Naive thymus-derived CD4-positive, alpha-beta T cell (primary cell): ENCODE measurements around the gene FARP1. TPM values are rescaled to one million over a fixed set of nuclear protein-coding genes. Genes with fewer than 3 reads are reported as not detected.

ENCODE experiments used
- ATAC-seq: fragments of 150-1000 bp; cut with Tn5 transposase; 2 replicates; pipeline ENCODE4 v1.10.0; 2021; ENCODE audit warnings: mild to moderate bottlenecking, moderate library complexity
- CTCF ChIA-PET: fragments of 350-600 bp; sonication (Branson Sonifier 250); formaldehyde crosslinking; loops from one replicate; lab custom pipeline; 2021; ENCODE audit warnings: antibody characterized with exemption; lab: Charles Lee
- POLR2A ChIA-PET: fragments of 350-600 bp; sonication (Branson Sonifier 250); formaldehyde crosslinking; loops from one replicate; lab custom pipeline; 2021; ENCODE audit warnings: antibody characterized with exemption, inconsistent platforms; lab: Charles Lee
- DNase-seq, 9 donors: peaks; one replicate each; pipeline versions ENCODE4 v3.0.0 to v3.0.0-alpha.2; 2020 to 2022; ENCODE audit warnings: mixed read lengths in 1 of 9
- H3K27ac ChIP-seq: one replicate; pipeline ENCODE4 v1.7.0; 2013; ENCODE audit warnings: mild to moderate bottlenecking, low read depth, low read length, moderate library complexity
- H3K27me3 ChIP-seq, 2 donors: one replicate each; pipeline ENCODE4 v1.7.0; 2013; ENCODE audit warnings: low read length in 2 of 2, mild to moderate bottlenecking in 2 of 2, moderate library complexity in 2 of 2; ENCODE audit not compliant: control insufficient read depth in 2 of 2, insufficient read depth in 2 of 2
- H3K36me3 ChIP-seq, 3 experiments: 1 replicate in 2 of 3; 2 replicates in 1 of 3; pipeline ENCODE4 v1.7.0; 2013; ENCODE audit warnings: low read length in 3 of 3, mild to moderate bottlenecking in 3 of 3, moderate library complexity in 1 of 3; ENCODE audit not compliant: insufficient read depth in 3 of 3, control insufficient read depth in 2 of 3
- H3K4me1 ChIP-seq, 2 donors: one replicate each; pipeline ENCODE4 v1.7.0; 2013; ENCODE audit warnings: low read length in 2 of 2, mild to moderate bottlenecking in 2 of 2, moderate library complexity in 1 of 2; ENCODE audit not compliant: control insufficient read depth in 2 of 2, insufficient read depth in 2 of 2
- H3K4me3 ChIP-seq: 2 replicates; pipeline ENCODE4 v1.7.0; 2013; ENCODE audit warnings: mild to moderate bottlenecking, low read length
- H3K9me3 ChIP-seq, 3 experiments: 1 replicate in 2 of 3; 2 replicates in 1 of 3; pipeline ENCODE4 v1.7.0; 2013; ENCODE audit warnings: low read length in 3 of 3; ENCODE audit not compliant: control insufficient read depth in 2 of 3
- H3K27ac Mint-ChIP-seq, 9 donors: one replicate each; pipeline ENCODE4 v1.8.0; 2020 to 2022; ENCODE audit warnings: mixed read lengths in 9 of 9, mild to moderate bottlenecking in 8 of 9, moderate library complexity in 5 of 9, inconsistent platforms in 2 of 9
- H3K27me3 Mint-ChIP-seq, 5 donors: one replicate each; pipeline ENCODE4 v1.8.0; 2021 to 2022; ENCODE audit warnings: mixed read lengths in 5 of 5, mild to moderate bottlenecking in 1 of 5
- H3K36me3 Mint-ChIP-seq, 5 donors: one replicate each; pipeline ENCODE4 v1.8.0; 2020 to 2022; ENCODE audit warnings: mixed read lengths in 5 of 5, mild to moderate bottlenecking in 3 of 5, inconsistent platforms in 1 of 5
- H3K4me1 Mint-ChIP-seq, 7 donors: one replicate each; pipeline ENCODE4 v1.8.0; 2020 to 2022; ENCODE audit warnings: mixed read lengths in 7 of 7, mild to moderate bottlenecking in 3 of 7, inconsistent platforms in 1 of 7
- H3K4me3 Mint-ChIP-seq, 10 donors: one replicate each; pipeline ENCODE4 v1.8.0; 2020 to 2022; ENCODE audit warnings: mild to moderate bottlenecking in 10 of 10, mixed read lengths in 10 of 10, moderate library complexity in 6 of 10, inconsistent platforms in 2 of 10
- H3K9me3 Mint-ChIP-seq, 11 donors: one replicate each; pipeline ENCODE4 v1.8.0; 2020 to 2022; ENCODE audit warnings: mixed read lengths in 11 of 11, mild to moderate bottlenecking in 4 of 11, inconsistent platforms in 1 of 11, moderate library complexity in 1 of 11
- intact Hi-C, 2 donors: fragments of 100-400 bp; cut with micrococcal nuclease; formaldehyde crosslinking; loops; one replicate each; pipeline ENCODE4 v1.15.1; 2023
- polyA plus RNA-seq, 2 donors: library from polyadenylated mRNA; unstranded; fragments of 300-500 nt; fragmentation: Illumina TruSeq; gene quantifications; one replicate each; pipeline ENCODE4 v1.2.3, GENCODE V29; 2021
- total RNA-seq, 6 experiments: library from RNA in 5 of 6; stranded (reverse) in 5 of 6; gene quantifications; 1 replicate in 5 of 6; 2 replicates in 1 of 6; pipeline ENCODE4 v1.2.3 and lab custom pipeline; 2021 to 2026

FARP1 gene
- total and polyA plus RNA-seq, 7 experiments from 2014 or later: 0.19 to 1.1 (median 0.60) TPM

DNA sequence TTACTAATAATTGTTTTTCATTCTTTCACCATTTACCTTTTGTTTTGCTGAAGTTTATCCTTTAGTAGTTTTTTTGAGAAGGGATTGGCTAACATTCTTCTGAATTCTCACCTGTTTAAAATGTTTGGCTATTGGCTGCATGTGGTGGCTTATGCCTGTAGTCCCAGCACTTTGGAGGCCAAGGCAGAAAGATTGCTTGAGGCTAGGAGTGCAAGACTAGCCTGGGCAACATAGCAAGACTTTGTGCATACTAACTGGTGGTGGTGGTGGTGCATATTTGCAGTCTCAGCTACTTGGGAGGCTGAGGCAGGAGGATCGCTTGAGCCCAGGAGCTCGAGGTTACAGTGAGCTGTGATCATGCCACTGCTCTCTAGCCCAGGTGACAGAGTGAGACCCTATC is 61.7 kb downstream of the FARP1 start:
- DNase-seq (no peak), ATAC-seq (no peak)
- Mint-ChIP-seq H3K27me3 (peaks cover 0 to 37% (median 20%) of the 10 kb centered on the region in 5 donors), H3K36me3 (peaks cover 0 to 4% (median 0%) of the 10 kb centered on the region in 5 donors), H3K9me3 (peaks cover 2 to 31% (median 13%) of the 10 kb centered on the region in 11 donors), H3K4me3 (no peak overlapping the region), H3K27ac (no peak overlapping the region), H3K4me1 (no peaks in the 10 kb centered on the region)
- ChIA-PET CTCF (interaction anchor here (0.7 kb wide), 1 partner anchor 274 kb away, joined by 5 read pairs; no protein-coding TSS in a partner anchor), POLR2A (no interaction called here)
- peaks cover 0 to 6% (median 0%) of the 10 kb centered on the region in 3 experiments for H3K9me3 ChIP-seq
- no peaks in the 10 kb centered on the region for H3K36me3 ChIP-seq
- H3K27me3 ChIP-seq: no peaks in the 10 kb centered on the region
- no peaks in the 10 kb centered on the region for H3K4me1 ChIP-seq
- H3K4me3 ChIP-seq: no peak overlapping the region
- intact Hi-C loops: no loop called here
- H3K27ac ChIP-seq: no peak overlapping the region

DNA sequence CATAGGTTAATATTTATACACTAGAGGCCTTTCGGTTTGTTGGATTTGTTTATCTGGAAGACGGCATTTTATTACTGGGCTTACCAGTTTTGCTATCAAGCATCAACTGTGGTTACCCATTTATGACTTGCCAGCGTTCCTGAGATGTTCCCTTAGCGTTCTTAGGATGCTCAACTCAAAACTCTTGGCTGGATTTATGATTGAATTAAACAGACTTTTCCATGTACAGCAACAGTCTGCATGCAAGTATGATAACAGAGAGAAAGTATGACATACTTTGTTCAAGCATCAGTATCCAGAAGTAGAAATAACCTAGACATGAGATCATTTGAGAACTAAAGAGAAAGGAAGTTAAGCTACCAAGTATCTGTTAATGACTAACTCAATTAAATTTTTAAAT is 64.1 kb downstream of the FARP1 start:
- POLR2A ChIA-PET: no interaction called here
- no peak overlapping the region for H3K4me3 ChIP-seq
- Mint-ChIP-seq H3K27ac (no peak overlapping the region), H3K4me3 (no peak overlapping the region), H3K4me1 (no peaks in the 10 kb centered on the region), H3K36me3 (peaks cover 0 to 4% (median 0%) of the 10 kb centered on the region in 5 donors), H3K27me3 (peaks cover 0 to 32% (median 16%) of the 10 kb centered on the region in 5 donors), H3K9me3 (peaks cover 2 to 34% (median 11%) of the 10 kb centered on the region in 11 donors)
- no peaks in the 10 kb centered on the region for H3K36me3 ChIP-seq
- intact Hi-C loops: no loop called here
- peaks cover 0 to 6% (median 0%) of the 10 kb centered on the region in 3 experiments for H3K9me3 ChIP-seq
- H3K27me3 ChIP-seq: no peaks in the 10 kb centered on the region
- ATAC-seq (no peak), DNase-seq (no peak)
- H3K4me1 ChIP-seq: no peaks in the 10 kb centered on the region
- CTCF ChIA-PET: no interaction called here
- no peak overlapping the region for H3K27ac ChIP-seq

DNA sequence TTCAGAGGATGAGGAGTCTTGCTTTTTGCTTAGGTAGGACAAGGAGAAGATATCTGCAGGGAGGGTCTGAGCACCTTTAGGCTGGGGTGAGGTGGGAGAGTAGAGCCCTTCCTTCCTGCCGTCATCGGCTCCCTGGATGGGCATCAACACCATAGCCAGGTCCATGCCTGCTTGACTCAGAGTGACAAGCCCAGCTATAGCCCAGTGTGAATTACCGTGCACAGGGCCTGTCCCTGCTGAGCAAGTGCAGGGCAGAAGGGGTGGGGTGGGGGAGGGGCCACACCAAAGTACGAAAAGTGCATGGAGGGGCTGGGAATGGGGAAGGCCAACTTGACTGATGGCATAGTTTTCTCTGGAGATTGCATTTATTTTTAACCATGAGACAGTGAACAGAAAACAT is 64.5 kb downstream of the FARP1 start:
- Mint-ChIP-seq H3K27ac (no peak overlapping the region), H3K4me1 (no peaks in the 10 kb centered on the region), H3K27me3 (peaks cover 0 to 27% (median 16%) of the 10 kb centered on the region in 5 donors), H3K9me3 (peaks cover 2 to 34% (median 11%) of the 10 kb centered on the region in 11 donors), H3K4me3 (no peak overlapping the region), H3K36me3 (peaks cover 0 to 4% (median 0%) of the 10 kb centered on the region in 5 donors)
- no peak overlapping the region for H3K4me3 ChIP-seq
- no peak overlapping the region for H3K27ac ChIP-seq
- no peak for ATAC-seq
- no peaks in the 10 kb centered on the region for H3K4me1 ChIP-seq
- no peaks in the 10 kb centered on the region for H3K27me3 ChIP-seq
- no peak for DNase-seq
- peaks cover 0 to 6% (median 0%) of the 10 kb centered on the region in 3 experiments for H3K9me3 ChIP-seq
- CTCF ChIA-PET: no interaction called here
- intact Hi-C loops: no loop called here
- no peaks in the 10 kb centered on the region for H3K36me3 ChIP-seq
- POLR2A ChIA-PET: no interaction called here

DNA sequence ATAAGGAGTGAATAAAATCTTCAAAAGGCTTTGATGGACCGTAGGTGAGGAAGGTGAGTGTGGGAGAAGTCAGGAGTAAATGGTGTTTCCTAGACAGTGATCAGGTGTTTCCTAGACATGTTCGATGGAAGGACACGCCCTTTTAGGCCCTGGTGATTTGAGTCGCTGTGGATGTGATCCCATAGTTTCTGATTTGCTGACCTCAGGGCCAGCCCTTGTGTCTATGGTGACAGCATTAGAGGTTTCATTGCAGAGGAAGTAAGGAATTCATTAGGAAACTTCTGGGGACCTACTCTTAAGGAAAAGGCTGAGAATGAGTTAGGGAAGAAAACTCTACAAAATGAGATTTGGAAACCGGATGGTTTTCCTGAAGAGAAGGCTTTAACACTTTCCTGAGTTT is 65.7 kb downstream of the FARP1 start:
- Histone ChIP-seq H3K36me3 (no peaks in the 10 kb centered on the region), H3K27me3 (no peaks in the 10 kb centered on the region), H3K4me1 (no peaks in the 10 kb centered on the region), H3K4me3 (no peak overlapping the region), H3K9me3 (peaks cover 0 to 6% (median 0%) of the 10 kb centered on the region in 3 experiments), H3K27ac (no peak overlapping the region)
- DNase-seq (no peak), ATAC-seq (no peak)
- Mint-ChIP-seq H3K4me1 (no peaks in the 10 kb centered on the region), H3K4me3 (no peak overlapping the region), H3K27me3 (peaks cover 0 to 32% (median 16%) of the 10 kb centered on the region in 5 donors), H3K27ac (no peak overlapping the region), H3K36me3 (peaks cover 0 to 4% (median 0%) of the 10 kb centered on the region in 5 donors), H3K9me3 (peaks cover 2 to 34% (median 11%) of the 10 kb centered on the region in 11 donors)
- intact Hi-C loops: no loop called here
- POLR2A ChIA-PET: no interaction called here
- CTCF ChIA-PET: no interaction called here

DNA sequence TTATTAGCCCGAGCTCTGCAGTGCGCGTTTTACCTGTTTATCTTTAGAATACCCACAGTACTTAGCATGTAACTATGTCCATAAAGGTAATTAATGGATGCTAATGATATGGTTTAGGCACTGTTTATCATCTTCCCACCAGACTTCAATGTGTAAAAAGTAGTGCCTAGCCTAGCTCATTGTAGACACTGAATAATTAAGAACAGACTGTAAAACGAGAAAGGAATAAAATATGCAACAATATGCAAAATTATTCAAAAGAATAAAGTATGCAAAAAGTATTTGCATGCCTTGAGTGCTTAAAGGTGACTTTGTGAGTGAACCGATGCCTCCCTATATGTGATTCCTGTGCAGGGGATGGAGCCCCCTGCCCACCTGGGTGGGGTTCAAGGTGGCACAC is 69.9 kb downstream of the FARP1 start:
- no peak for ATAC-seq
- Histone ChIP-seq H3K4me3 (no peak overlapping the region), H3K4me1 (no peaks in the 10 kb centered on the region), H3K27me3 (no peaks in the 10 kb centered on the region), H3K27ac (no peak overlapping the region), H3K36me3 (no peaks in the 10 kb centered on the region), H3K9me3 (no peaks in the 10 kb centered on the region)
- DNase-seq: no peak
- POLR2A ChIA-PET: no interaction called here
- H3K4me1 Mint-ChIP-seq: no peaks in the 10 kb centered on the region
- H3K36me3 Mint-ChIP-seq: no peaks in the 10 kb centered on the region
- H3K27me3 Mint-ChIP-seq: peaks cover 0 to 26% (median 10%) of the 10 kb centered on the region in 5 donors
- no peak overlapping the region for H3K4me3 Mint-ChIP-seq
- no peak overlapping the region for H3K27ac Mint-ChIP-seq
- intact Hi-C loops: no loop called here
- CTCF ChIA-PET: no interaction called here
- peaks cover 0 to 12% (median 2%) of the 10 kb centered on the region in 11 donors for H3K9me3 Mint-ChIP-seq

DNA sequence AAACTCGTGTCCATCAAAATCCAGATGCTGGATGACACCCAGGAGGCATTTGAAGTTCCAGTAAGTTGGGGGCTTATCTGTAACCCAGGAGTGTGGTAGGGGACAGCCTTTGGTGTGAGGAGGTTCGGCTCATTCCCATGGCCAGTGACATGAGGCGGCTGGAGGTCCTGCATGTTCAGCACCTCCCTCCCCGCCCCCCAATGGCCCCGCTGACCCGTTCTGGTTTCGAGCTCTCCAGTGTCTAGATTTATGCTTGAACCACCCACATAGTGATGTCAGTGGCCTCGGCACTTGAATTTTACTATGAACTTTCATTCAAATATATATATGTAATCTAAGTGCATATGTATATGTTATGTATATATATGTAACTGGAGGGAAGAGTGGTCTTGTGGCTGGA is 70.5 kb downstream of the FARP1 start:
- Histone ChIP-seq H3K36me3 (no peaks in the 10 kb centered on the region), H3K27ac (no peak overlapping the region), H3K9me3 (no peaks in the 10 kb centered on the region), H3K27me3 (no peaks in the 10 kb centered on the region), H3K4me3 (no peak overlapping the region), H3K4me1 (no peaks in the 10 kb centered on the region)
- no peak for DNase-seq
- no peak for ATAC-seq
- H3K36me3 Mint-ChIP-seq: no peaks in the 10 kb centered on the region
- CTCF ChIA-PET: no interaction called here
- peaks cover 0 to 26% (median 11%) of the 10 kb centered on the region in 5 donors for H3K27me3 Mint-ChIP-seq
- no peaks in the 10 kb centered on the region for H3K4me1 Mint-ChIP-seq
- H3K27ac Mint-ChIP-seq: no peak overlapping the region
- H3K4me3 Mint-ChIP-seq: no peak overlapping the region
- H3K9me3 Mint-ChIP-seq: peaks cover 0 to 8% (median 0%) of the 10 kb centered on the region in 11 donors
- POLR2A ChIA-PET: no interaction called here
- intact Hi-C loops: no loop called here

DNA sequence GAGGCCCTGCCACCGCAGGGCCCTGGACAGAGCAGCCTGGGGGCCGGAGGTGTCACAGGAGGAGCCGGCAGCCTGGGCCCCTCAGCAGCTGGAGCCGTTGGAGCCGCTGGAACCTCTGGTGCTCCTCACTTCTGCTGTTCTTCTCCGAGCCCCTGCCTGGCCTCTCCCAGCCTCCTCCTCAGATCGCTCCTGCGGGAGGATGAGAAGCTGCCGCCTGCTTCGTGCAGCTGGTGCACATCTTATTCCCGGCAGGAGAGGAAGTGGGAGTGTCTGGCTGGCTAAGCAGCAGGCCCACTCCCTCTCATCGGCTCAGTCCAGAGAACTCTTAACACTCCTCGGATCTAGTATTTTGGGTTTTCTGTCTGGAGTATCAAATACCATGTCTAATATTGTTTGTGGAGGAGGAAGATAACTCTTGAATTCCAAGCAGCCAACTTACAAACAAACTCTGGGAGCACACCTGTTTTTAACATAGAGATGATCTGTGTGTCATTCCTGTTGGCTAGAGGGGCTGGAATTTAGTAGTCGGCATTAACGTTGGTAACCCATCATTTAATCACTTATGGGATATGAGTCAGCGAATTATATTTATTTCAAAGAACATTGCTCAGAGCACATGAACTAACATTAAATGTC is 71.2 kb downstream of the FARP1 start:
- H3K36me3 Mint-ChIP-seq: no peaks in the 10 kb centered on the region
- no peak overlapping the region for H3K27ac Mint-ChIP-seq
- Histone ChIP-seq H3K4me3 (no peak overlapping the region), H3K27me3 (no peaks in the 10 kb centered on the region), H3K36me3 (no peaks in the 10 kb centered on the region), H3K4me1 (no peaks in the 10 kb centered on the region), H3K9me3 (no peaks in the 10 kb centered on the region), H3K27ac (no peak overlapping the region)
- ChIA-PET POLR2A (no interaction called here), CTCF (no interaction called here)
- peaks cover 0 to 26% (median 10%) of the 10 kb centered on the region in 5 donors for H3K27me3 Mint-ChIP-seq
- intact Hi-C loops: no loop called here
- no peak for DNase-seq
- no peaks in the 10 kb centered on the region for H3K4me1 Mint-ChIP-seq
- H3K9me3 Mint-ChIP-seq: peaks cover 0 to 4% (median 0%) of the 10 kb centered on the region in 11 donors
- H3K4me3 Mint-ChIP-seq: no peak overlapping the region
- ATAC-seq: no peak
